K562 (cell line): Measurements from ENCODE around the gene PAFAH2. TPM values are rescaled to one million over a fixed set of nuclear protein-coding genes. Genes with fewer than 3 reads are reported as not detected.
A peak's percentile ranks its signal among the peaks of the same experiment; 100 is the strongest.

ENCODE experiments used
- ARNT ChIP-seq, 2 experiments: fragments of 450-650 bp; IDR thresholded peaks; 2 replicates each; pipeline ENCODE4 v1.6.1; 2016; ENCODE audit warnings: mild to moderate bottlenecking in 1 of 2
- ATF7 ChIP-seq: fragments of 450-650 bp; IDR thresholded peaks from 2 replicates; pipeline ENCODE4 v1.7.1; 2014; ENCODE audit warnings: mild to moderate bottlenecking, moderate library complexity
- CBX2 ChIP-seq: fragments of 200-600 bp; sonication (generic); IDR thresholded peaks from one replicate; pipeline ENCODE4 v1.6.1; 2012; ENCODE audit warnings: mild to moderate bottlenecking, low read length, inconsistent platforms; ENCODE audit not compliant: insufficient read depth, poor library complexity, severe bottlenecking
- CTCF ChIP-seq, 3 experiments: IDR thresholded peaks in 2 of 3; conservative IDR thresholded peaks in 1 of 3; 2 replicates each; pipeline ENCODE4 v1.5.1; 2011 to 2012; ENCODE audit warnings: low read length in 3 of 3, mild to moderate bottlenecking in 3 of 3, control low read depth in 2 of 3, improper control_type of control experiment in 1 of 3, inconsistent platforms in 1 of 3, low read depth in 1 of 3, mixed read lengths in 1 of 3, moderate library complexity in 1 of 3; ENCODE audit not compliant: insufficient read depth in 2 of 3
- EWSR1 ChIP-seq: fragments of 450-650 bp; IDR thresholded peaks from 2 replicates; pipeline ENCODE4 v1.6.1; 2018; ENCODE audit warnings: borderline replicate concordance, mild to moderate bottlenecking, low read depth, moderate library complexity; ENCODE audit not compliant: partially characterized antibody
- FOXK1 ChIP-seq: sonication (generic); formaldehyde crosslinking; IDR thresholded peaks from 2 replicates; pipeline ENCODE4 v1.8.0; 2022; ENCODE audit warnings: missing genetic modification reagents, mild to moderate bottlenecking, borderline replicate concordance
- HCFC1 ChIP-seq: IDR thresholded peaks from 2 replicates; pipeline ENCODE4 v1.6.1; 2012; ENCODE audit warnings: low read depth, low read length, improper control_type of control experiment
- ILK ChIP-seq: fragments of 450-650 bp; IDR thresholded peaks from 2 replicates; pipeline ENCODE4 v1.6.1; 2016; ENCODE audit warnings: missing genetic modification characterization, low read depth, mild to moderate bottlenecking, missing compliant biosample characterization, moderate library complexity, borderline replicate concordance
- L3MBTL2 ChIP-seq: fragments of 450-650 bp; IDR thresholded peaks from 2 replicates; pipeline ENCODE4 v1.6.1; 2016; ENCODE audit warnings: mild to moderate bottlenecking, moderate library complexity
- MCM7 ChIP-seq, 2 experiments: fragments of 450-650 bp; IDR thresholded peaks; 2 replicates each; pipeline ENCODE4 v1.6.1; 2016 to 2018
- MNT ChIP-seq, 2 experiments: fragments of 450-650 bp; conservative IDR thresholded peaks; 2 replicates each; pipeline ENCODE4 v1.6.1; 2017; ENCODE audit warnings: mild to moderate bottlenecking in 2 of 2, moderate library complexity in 2 of 2
- MTA1 ChIP-seq: fragments of 450-650 bp; IDR thresholded peaks from 2 replicates; pipeline ENCODE4 v1.6.1; 2017; ENCODE audit warnings: borderline replicate concordance
- PKNOX1 ChIP-seq: fragments of 450-650 bp; IDR thresholded peaks from 2 replicates; pipeline ENCODE4 v1.6.1; 2016
- SMARCA5 ChIP-seq: fragments of 450-650 bp; IDR thresholded peaks from 2 replicates; pipeline ENCODE4 v1.6.1; 2016
- SREBF2 ChIP-seq: sonication (generic); formaldehyde crosslinking; IDR thresholded peaks from 2 replicates; pipeline ENCODE4 v1.4.0; 2020; ENCODE audit warnings: mild to moderate bottlenecking, missing genetic modification reagents
- TCF7L2 ChIP-seq: fragments of 150-350 bp; IDR thresholded peaks from 2 replicates; pipeline ENCODE4 v1.6.1; 2016; ENCODE audit warnings: low read depth, mild to moderate bottlenecking, low read length, moderate library complexity
- VEZF1 ChIP-seq: fragments of 200-800 bp; sonication (Bioruptor generic); IDR thresholded peaks from 2 replicates; pipeline ENCODE4 v1.6.1; 2017; ENCODE audit warnings: missing genetic modification characterization, missing compliant biosample characterization
- ZFX ChIP-seq: sonication (generic); formaldehyde crosslinking; IDR thresholded peaks from 2 replicates; pipeline ENCODE4 v1.8.0; 2022; ENCODE audit warnings: mild to moderate bottlenecking, missing genetic modification reagents, moderate library complexity
- ZNF146 ChIP-seq: IDR thresholded peaks from one replicate; pipeline ENCODE4 v1.6.1; 2018; ENCODE audit warnings: missing compliant biosample characterization; ENCODE audit not compliant: unreplicated experiment
- ZNF280B ChIP-seq: fragments of 250-450 bp; sonication (Bioruptor Pico); IDR thresholded peaks from 2 replicates; pipeline ENCODE4 v1.5.1; 2021; ENCODE audit warnings: mild to moderate bottlenecking
- polyA plus RNA-seq, 8 experiments: library from polyadenylated mRNA; depleted of rRNA in 4 of 8; stranded (reverse) in 5 of 8; unstranded in 3 of 8; fragments of >200 nt; fragmentation: Nextera tagmentation in 2 of 8; fragmentation: Illumina TruSeq in 1 of 8; extraction: Ambion mirVana in 2 of 8; extraction: Trizol in 1 of 8; gene quantifications; 2 replicates each; pipeline versions ENCODE4 v1.2.1 to v1.2.3, GENCODE V29; 2011 to 2014; ENCODE audit warnings: inconsistent platforms in 1 of 8, missing spikeins in 1 of 8
- total RNA-seq, 7 experiments: library from RNA; depleted of rRNA in 6 of 7; stranded (reverse); fragments of >200 nt in 6 of 7; fragmentation: Illumina TruSeq in 2 of 7; extraction: Trizol in 2 of 7; gene quantifications; 2 replicates each; pipeline versions ENCODE4 v1.2.1 to v1.2.3, GENCODE V29; 2011 to 2021; ENCODE audit warnings: low replicate concordance in 1 of 7

PAFAH2 gene
- total and polyA plus RNA-seq, 9 of the 15 experiments (the other 6 are each of a cell fraction or from before 2014, with no cell fraction given), result 4.2 to 10.9 (median 6.8) TPM

GRCh38 chr1:25997828-25998761 is at the start of gene PAFAH2 (continued):
- TF ChIP-seq CTCF (IDR thresholded peaks at IDR 0.05 in 2 of 3, conservative IDR thresholded peaks at IDR 0.05 in 1 of 3; ENCODE audit: insufficient read depth in 2 of 3, low read depth in 1 of 3, low read length in 3 of 3) (peak; percentile 98 to 100 (median 99)), SMARCA5 (peak; percentile 76; the same call in 1 of the 2 replicates), L3MBTL2 (peak; percentile 91), MTA1 (peak; percentile 94), TCF7L2 (0 out of 2 replicates have a peak, but pooled peaks have one; percentile 24), EWSR1 (no peak), ZFX (CRISPR knock-in tag) (peak; percentile 89), ZNF146 (CRISPR knock-in tag) (no peak), CBX2 (no peak), ILK (no peak), MNT (conservative IDR thresholded peaks at IDR 0.05) (peak; percentile 97 to 98), PKNOX1 (peak; percentile 71), VEZF1 (peak; percentile 82), HCFC1 (peak; percentile 100), FOXK1 (CRISPR knock-in tag) (peak; percentile 92), ZNF280B (CRISPR knock-in tag) (no peak), SREBF2 (no peak; the same call in 1 of the 2 replicates), ATF7 (peak; percentile 92), MCM7 (IDR thresholded peaks at IDR 0.05) (no peak; a peak in 1 of 4 replicates), ARNT (IDR thresholded peaks at IDR 0.05) (peak; percentile 96 to 97; a peak in 3 of 4 replicates)
